Measurements from ENCODE around the gene GPA33.
"Not testable (repeated sequence)": the region's sequence is repeated elsewhere in the genome, so short reads cannot be mapped to it uniquely, and the experiment has no call there.

Gene GPA33

GRCh38 chr1:167051907-167052306, 38.3 kb downstream of the GPA33 start:
- no peaks in the 10 kb centered on the region for H3K9me3 ChIP-seq (ENCODE audit: low read length)
- no peak overlapping the region for H3K9ac ChIP-seq (ENCODE audit: low read length)
- no peaks in the 10 kb centered on the region for H4K20me1 ChIP-seq (ENCODE audit: insufficient read depth, low read length)
- no peaks in the 10 kb centered on the region for H3K27me3 ChIP-seq (ENCODE audit: insufficient read depth, low read length)
- no peaks in the 10 kb centered on the region for H3K9me2 ChIP-seq (ENCODE audit: low read depth, low read length)
- H3K27ac ChIP-seq (ENCODE audit: low read depth, low read length, poor library complexity, severe bottlenecking), result no peak overlapping the region
- no peaks in the 10 kb centered on the region for H3K79me2 ChIP-seq (ENCODE audit: insufficient read depth, low read length)
- no peak overlapping the region for H2AFZ ChIP-seq (ENCODE audit: low read length)
- H3K36me3 ChIP-seq (ENCODE audit: insufficient read depth, low read length), result no peaks in the 10 kb centered on the region
- no peaks in the 10 kb centered on the region for H3F3A ChIP-seq (ENCODE audit: insufficient read depth, low read length)
- H3K4me3 ChIP-seq (ENCODE audit: low read depth, low read length, poor library complexity, severe bottlenecking), result no peak overlapping the region
- TF ChIP-seq, protein P1, sequence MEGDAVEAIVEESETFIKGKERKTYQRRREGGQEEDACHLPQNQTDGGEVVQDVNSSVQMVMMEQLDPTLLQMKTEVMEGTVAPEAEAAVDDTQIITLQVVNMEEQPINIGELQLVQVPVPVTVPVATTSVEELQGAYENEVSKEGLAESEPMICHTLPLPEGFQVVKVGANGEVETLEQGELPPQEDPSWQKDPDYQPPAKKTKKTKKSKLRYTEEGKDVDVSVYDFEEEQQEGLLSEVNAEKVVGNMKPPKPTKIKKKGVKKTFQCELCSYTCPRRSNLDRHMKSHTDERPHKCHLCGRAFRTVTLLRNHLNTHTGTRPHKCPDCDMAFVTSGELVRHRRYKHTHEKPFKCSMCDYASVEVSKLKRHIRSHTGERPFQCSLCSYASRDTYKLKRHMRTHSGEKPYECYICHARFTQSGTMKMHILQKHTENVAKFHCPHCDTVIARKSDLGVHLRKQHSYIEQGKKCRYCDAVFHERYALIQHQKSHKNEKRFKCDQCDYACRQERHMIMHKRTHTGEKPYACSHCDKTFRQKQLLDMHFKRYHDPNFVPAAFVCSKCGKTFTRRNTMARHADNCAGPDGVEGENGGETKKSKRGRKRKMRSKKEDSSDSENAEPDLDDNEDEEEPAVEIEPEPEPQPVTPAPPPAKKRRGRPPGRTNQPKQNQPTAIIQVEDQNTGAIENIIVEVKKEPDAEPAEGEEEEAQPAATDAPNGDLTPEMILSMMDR (IDR thresholded peaks at IDR 0.05; ENCODE audit: low read length), result no peak
- no peak for TF ChIP-seq EZH2 (IDR thresholded peaks at IDR 0.05; ENCODE audit: borderline replicate concordance, low read length)
- no peaks in the 10 kb centered on the region for H3K4me1 ChIP-seq (ENCODE audit: insufficient read depth, low read length, severe bottlenecking)
- no peak overlapping the region for H3K4me2 ChIP-seq (ENCODE audit: low read length)

GRCh38 chr1:167043752-167044488, 46.3 kb downstream of the GPA33 start:
- TF ChIP-seq EZH2 (IDR thresholded peaks at IDR 0.05; ENCODE audit: borderline replicate concordance, low read length), result no peak
- TF ChIP-seq, protein P1 (IDR thresholded peaks at IDR 0.05; ENCODE audit: low read length), result no peak
- H3K9me2 ChIP-seq (ENCODE audit: low read depth, low read length), result no peaks in the 10 kb centered on the region
- H3F3A ChIP-seq (ENCODE audit: insufficient read depth, low read length), result no peaks in the 10 kb centered on the region
- no peaks in the 10 kb centered on the region for H3K27me3 ChIP-seq (ENCODE audit: insufficient read depth, low read length)
- H3K4me3 ChIP-seq (ENCODE audit: low read depth, low read length, poor library complexity, severe bottlenecking), result peak overlapping the region; percentile 44
- H4K20me1 ChIP-seq (ENCODE audit: insufficient read depth, low read length), result no peaks in the 10 kb centered on the region
- 0 out of 2 replicates have a peak overlapping the region, but pooled peaks have one; percentile 50 for H2AFZ ChIP-seq (ENCODE audit: low read length)
- H3K4me2 ChIP-seq (ENCODE audit: low read length), result peak overlapping the region; percentile 54
- H3K9ac ChIP-seq (ENCODE audit: low read length), result no peak overlapping the region; the same call in 1 of the 2 replicates
- H3K79me2 ChIP-seq (ENCODE audit: insufficient read depth, low read length), result no peaks in the 10 kb centered on the region
- peaks cover 11% of the 10 kb centered on the region for H3K4me1 ChIP-seq (ENCODE audit: insufficient read depth, low read length, severe bottlenecking)
- no peaks in the 10 kb centered on the region for H3K9me3 ChIP-seq (ENCODE audit: low read length)
- no peaks in the 10 kb centered on the region for H3K36me3 ChIP-seq (ENCODE audit: insufficient read depth, low read length)
- no peak overlapping the region for H3K27ac ChIP-seq (ENCODE audit: low read depth, low read length, poor library complexity, severe bottlenecking)

DNA sequence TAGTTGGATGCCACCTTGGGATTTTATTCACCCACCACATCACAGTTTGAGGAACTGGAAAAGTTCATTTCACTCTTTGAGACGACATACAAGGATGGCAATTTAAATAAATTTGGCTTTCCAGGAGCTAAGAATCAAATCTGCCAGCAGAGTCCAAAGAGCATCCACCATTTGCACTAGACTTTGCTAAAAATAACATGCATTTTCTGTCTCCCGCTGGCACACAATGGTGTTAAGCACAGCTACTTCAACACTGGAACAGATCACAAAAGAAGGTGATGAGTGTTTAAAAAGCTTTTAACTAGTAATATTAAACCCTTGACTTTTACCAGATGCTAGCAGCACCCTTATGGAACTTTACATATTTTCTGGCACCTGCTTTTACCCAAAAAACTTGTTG, 56.5 kb downstream of the GPA33 start:
- H3K36me3 ChIP-seq (ENCODE audit: insufficient read depth, low read length), result no peaks in the 10 kb centered on the region
- no peaks in the 10 kb centered on the region for H3K9me2 ChIP-seq (ENCODE audit: low read depth, low read length)
- H3K4me1 ChIP-seq (ENCODE audit: insufficient read depth, low read length, severe bottlenecking), result no peaks in the 10 kb centered on the region
- no peak overlapping the region for H3K9ac ChIP-seq (ENCODE audit: low read length)
- TF ChIP-seq EZH2 (IDR thresholded peaks at IDR 0.05; ENCODE audit: borderline replicate concordance, low read length), result no peak
- TF ChIP-seq, protein P1 (IDR thresholded peaks at IDR 0.05; ENCODE audit: low read length), result no peak
- H3K4me2 ChIP-seq (ENCODE audit: low read length), result no peak overlapping the region
- no peaks in the 10 kb centered on the region for H3F3A ChIP-seq (ENCODE audit: insufficient read depth, low read length)
- no peak overlapping the region for H3K27ac ChIP-seq (ENCODE audit: low read depth, low read length, poor library complexity, severe bottlenecking)
- no peak overlapping the region for H2AFZ ChIP-seq (ENCODE audit: low read length)
- no peaks in the 10 kb centered on the region for H3K9me3 ChIP-seq (ENCODE audit: low read length)
- H3K79me2 ChIP-seq (ENCODE audit: insufficient read depth, low read length), result no peaks in the 10 kb centered on the region
- no peaks in the 10 kb centered on the region for H4K20me1 ChIP-seq (ENCODE audit: insufficient read depth, low read length)
- H3K4me3 ChIP-seq (ENCODE audit: low read depth, low read length, poor library complexity, severe bottlenecking), result no peak overlapping the region
- H3K27me3 ChIP-seq (ENCODE audit: insufficient read depth, low read length), result no peaks in the 10 kb centered on the region

DNA sequence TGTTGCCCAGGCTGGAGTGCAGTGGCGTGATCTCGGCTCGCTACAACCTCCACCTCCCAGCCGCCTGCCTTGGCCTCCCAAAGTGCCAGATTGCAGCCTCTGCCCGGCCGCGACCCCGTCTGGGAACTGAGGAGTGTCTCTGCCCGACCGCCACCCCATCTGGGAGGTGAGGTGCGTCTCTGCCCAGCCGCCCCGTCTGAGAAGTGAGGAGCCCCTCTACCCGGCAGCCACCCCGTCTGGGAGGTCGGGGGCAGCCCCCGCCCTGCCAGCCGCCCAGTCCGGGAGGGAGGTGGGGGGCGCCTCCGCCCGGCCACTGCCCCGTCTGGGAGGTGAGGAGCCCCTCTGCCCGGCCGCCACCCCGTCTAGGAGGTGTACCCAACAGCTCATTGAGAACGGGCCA, 60.6 kb downstream of the GPA33 start:
- H3K27ac ChIP-seq (ENCODE audit: low read depth, low read length, poor library complexity, severe bottlenecking); H3K79me2 ChIP-seq (ENCODE audit: insufficient read depth, low read length); H3K9ac ChIP-seq (ENCODE audit: low read length); H3K36me3 ChIP-seq (ENCODE audit: insufficient read depth, low read length); H3K4me3 ChIP-seq (ENCODE audit: low read depth, low read length, poor library complexity, severe bottlenecking); H4K20me1 ChIP-seq (ENCODE audit: insufficient read depth, low read length); H3K9me3 ChIP-seq (ENCODE audit: low read length); H2AFZ ChIP-seq (ENCODE audit: low read length); H3K9me2 ChIP-seq (ENCODE audit: low read depth, low read length); H3K27me3 ChIP-seq (ENCODE audit: insufficient read depth, low read length); H3F3A ChIP-seq (ENCODE audit: insufficient read depth, low read length); H3K4me2 ChIP-seq (ENCODE audit: low read length); H3K4me1 ChIP-seq (ENCODE audit: insufficient read depth, low read length, severe bottlenecking): not testable (repeated sequence)
